ENCODE data around the gene SOX1. TPM values are rescaled to one million over a fixed set of nuclear protein-coding genes. Genes with fewer than 3 reads are reported as not detected.

Gene SOX1
- total RNA-seq, 1 donor from 2014 or later: 1.7 TPM

DNA sequence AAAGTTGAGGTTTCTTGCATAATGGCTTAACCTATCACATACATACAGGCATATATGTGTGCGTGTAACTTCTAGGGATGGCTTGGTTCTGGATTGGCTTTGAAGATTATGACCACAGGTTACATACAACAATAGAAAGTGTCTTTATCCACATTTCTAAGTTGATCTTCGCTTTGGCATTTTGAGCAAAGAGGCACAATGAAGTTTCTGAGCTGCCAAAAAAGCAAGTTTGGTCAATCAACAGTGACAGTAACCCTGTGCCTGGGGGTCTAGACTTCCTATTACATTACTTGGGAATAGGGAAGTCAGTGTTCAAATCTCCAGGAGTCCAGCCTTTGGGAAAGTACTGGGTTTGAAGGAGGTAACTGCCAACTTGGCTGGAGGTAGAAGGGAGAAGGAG is 3.1 kb upstream of the SOX1 start:
- H3K27ac Mint-ChIP-seq (ENCODE audit: unreplicated experiment): no peak overlapping the region
- TF ChIP-seq, protein P1, sequence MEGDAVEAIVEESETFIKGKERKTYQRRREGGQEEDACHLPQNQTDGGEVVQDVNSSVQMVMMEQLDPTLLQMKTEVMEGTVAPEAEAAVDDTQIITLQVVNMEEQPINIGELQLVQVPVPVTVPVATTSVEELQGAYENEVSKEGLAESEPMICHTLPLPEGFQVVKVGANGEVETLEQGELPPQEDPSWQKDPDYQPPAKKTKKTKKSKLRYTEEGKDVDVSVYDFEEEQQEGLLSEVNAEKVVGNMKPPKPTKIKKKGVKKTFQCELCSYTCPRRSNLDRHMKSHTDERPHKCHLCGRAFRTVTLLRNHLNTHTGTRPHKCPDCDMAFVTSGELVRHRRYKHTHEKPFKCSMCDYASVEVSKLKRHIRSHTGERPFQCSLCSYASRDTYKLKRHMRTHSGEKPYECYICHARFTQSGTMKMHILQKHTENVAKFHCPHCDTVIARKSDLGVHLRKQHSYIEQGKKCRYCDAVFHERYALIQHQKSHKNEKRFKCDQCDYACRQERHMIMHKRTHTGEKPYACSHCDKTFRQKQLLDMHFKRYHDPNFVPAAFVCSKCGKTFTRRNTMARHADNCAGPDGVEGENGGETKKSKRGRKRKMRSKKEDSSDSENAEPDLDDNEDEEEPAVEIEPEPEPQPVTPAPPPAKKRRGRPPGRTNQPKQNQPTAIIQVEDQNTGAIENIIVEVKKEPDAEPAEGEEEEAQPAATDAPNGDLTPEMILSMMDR (IDR thresholded peaks at IDR 0.05; ENCODE audit: unreplicated experiment): no peak
- no peaks in the 10 kb centered on the region for H3K36me3 Mint-ChIP-seq (ENCODE audit: low read depth, unreplicated experiment)
- H3K4me3 Mint-ChIP-seq (ENCODE audit: unreplicated experiment): no peak overlapping the region
- H3K4me1 Mint-ChIP-seq (ENCODE audit: unreplicated experiment): peaks cover 32% of the 10 kb centered on the region
- no peaks in the 10 kb centered on the region for H3K9me3 Mint-ChIP-seq (ENCODE audit: unreplicated experiment)
- peaks cover 29% of the 10 kb centered on the region for H3K27me3 Mint-ChIP-seq (ENCODE audit: unreplicated experiment)
- DNase-seq (ENCODE audit: low spot score): no peak

DNA sequence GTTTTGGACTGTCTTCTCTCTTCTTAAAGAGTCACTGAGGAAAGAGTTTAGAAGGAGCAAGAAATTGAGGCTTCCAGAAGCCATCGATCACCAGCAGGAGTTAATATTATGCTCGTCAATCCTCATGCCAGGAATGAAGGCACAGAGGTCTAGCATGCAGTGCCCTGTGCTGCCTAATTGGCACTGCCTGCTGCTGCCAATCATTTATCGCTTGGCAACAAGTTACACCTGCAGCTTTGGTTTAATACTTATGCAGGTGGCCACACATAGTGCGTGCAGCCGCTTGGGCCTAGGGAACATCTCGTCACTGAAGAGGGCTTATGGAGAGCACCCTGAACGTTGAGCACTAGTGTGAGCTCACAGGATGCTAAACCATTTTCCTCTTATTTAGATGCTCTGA is 2.7 kb upstream of the SOX1 start:
- H3K4me3 Mint-ChIP-seq (ENCODE audit: unreplicated experiment): no peak overlapping the region
- H3K9me3 Mint-ChIP-seq (ENCODE audit: unreplicated experiment): no peaks in the 10 kb centered on the region
- H3K27me3 Mint-ChIP-seq (ENCODE audit: unreplicated experiment): peaks cover 31% of the 10 kb centered on the region
- no peak for DNase-seq (ENCODE audit: low spot score)
- TF ChIP-seq, protein P1 (IDR thresholded peaks at IDR 0.05; ENCODE audit: unreplicated experiment): no peak
- no peak overlapping the region for H3K27ac Mint-ChIP-seq (ENCODE audit: unreplicated experiment)
- no peaks in the 10 kb centered on the region for H3K36me3 Mint-ChIP-seq (ENCODE audit: low read depth, unreplicated experiment)
- H3K4me1 Mint-ChIP-seq (ENCODE audit: unreplicated experiment): peaks cover 32% of the 10 kb centered on the region

DNA sequence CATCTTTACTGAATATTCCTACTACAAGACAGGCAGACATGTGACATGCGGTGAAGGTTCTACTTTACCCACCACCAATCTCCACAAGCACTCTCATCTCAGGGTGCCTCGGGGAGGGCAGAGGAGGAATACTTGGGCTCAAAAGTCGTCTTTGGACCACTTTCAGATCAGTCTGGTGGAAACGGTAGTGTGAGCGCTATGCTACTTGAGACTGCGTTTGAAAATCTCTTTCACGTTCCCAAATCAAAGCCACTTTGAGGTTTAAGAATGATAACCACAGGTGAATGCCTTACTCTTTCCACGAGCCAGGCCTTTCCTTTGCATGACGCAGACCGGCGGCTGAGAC is 1.5 kb upstream of the SOX1 start:
- Mint-ChIP-seq H3K27me3 (ENCODE audit: unreplicated experiment) (peaks cover 30% of the 10 kb centered on the region), H3K4me1 (ENCODE audit: unreplicated experiment) (peaks cover 28% of the 10 kb centered on the region), H3K27ac (ENCODE audit: unreplicated experiment) (no peak overlapping the region), H3K4me3 (ENCODE audit: unreplicated experiment) (peak overlapping the region; percentile 49), H3K9me3 (ENCODE audit: unreplicated experiment) (no peaks in the 10 kb centered on the region), H3K36me3 (ENCODE audit: low read depth, unreplicated experiment) (no peaks in the 10 kb centered on the region)
- TF ChIP-seq, protein P1 (IDR thresholded peaks at IDR 0.05; ENCODE audit: unreplicated experiment): no peak
- no peak for DNase-seq (ENCODE audit: low spot score)

DNA sequence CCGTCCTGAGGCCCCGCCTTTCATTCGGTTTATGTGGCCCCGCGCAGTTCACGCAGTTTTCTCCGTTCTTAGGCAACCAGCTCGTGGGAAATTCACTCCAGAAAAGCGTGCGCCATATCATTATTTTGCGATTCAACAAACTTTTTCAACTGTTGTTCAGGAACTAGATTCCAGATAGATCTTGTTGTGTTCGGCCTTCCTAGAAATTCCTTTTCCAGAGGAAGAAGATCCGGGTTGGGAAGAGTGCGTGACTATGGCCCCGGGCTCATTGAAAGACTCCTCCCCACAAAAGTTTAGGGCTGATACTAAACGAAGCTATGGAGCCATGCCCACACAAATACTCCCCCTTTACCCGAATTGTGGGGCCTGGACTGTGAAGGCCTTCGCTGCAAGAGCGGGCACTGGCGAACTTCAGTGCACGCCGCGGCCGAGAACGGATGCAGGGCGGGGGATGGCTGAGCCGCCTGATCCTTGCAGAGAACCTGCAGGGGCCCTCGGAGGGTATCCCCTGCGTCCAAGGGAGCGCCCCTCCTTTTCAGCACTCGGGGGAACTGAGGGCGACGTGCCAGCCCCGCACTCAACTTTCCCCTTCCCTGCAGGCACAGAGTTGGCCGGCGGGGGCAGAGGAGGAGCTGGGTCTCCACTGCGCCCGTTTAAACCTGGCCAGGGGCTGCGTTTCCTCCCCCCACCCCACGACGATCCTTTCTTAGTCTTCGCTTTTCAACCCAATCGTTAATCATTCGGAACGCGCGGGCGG is 904 bp upstream of the SOX1 start:
- DNase-seq (ENCODE audit: low spot score): no peak
- Mint-ChIP-seq H3K27me3 (ENCODE audit: unreplicated experiment) (peaks cover 29% of the 10 kb centered on the region), H3K4me1 (ENCODE audit: unreplicated experiment) (peaks cover 25% of the 10 kb centered on the region), H3K9me3 (ENCODE audit: unreplicated experiment) (no peaks in the 10 kb centered on the region), H3K27ac (ENCODE audit: unreplicated experiment) (no peak overlapping the region), H3K4me3 (ENCODE audit: unreplicated experiment) (peak overlapping the region; percentile 49), H3K36me3 (ENCODE audit: low read depth, unreplicated experiment) (no peaks in the 10 kb centered on the region)
- TF ChIP-seq, protein P1 (IDR thresholded peaks at IDR 0.05; ENCODE audit: unreplicated experiment): no peak

DNA sequence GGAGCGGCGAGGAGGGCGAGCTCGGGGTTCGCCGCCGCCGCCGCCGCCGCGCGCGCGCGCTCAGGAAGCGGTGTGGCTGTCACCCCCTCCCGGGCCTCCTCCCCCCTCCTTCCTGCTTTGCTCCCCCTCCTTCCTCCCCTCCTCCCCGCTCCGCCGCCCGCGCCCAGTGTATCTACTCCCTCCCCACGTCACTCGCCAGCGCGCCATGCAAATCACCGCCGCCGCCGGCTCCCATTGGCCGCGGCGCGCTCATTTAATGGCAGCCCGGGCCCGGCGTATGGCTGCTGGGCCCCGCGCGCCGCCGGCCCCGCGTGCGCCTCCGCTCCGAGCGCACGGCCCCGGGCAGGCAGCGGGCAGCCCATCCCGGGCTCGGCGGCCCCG is 335 bp upstream of the SOX1 start:
- Mint-ChIP-seq H3K27me3 (ENCODE audit: unreplicated experiment) (peaks cover 31% of the 10 kb centered on the region), H3K9me3 (ENCODE audit: unreplicated experiment) (no peaks in the 10 kb centered on the region), H3K27ac (ENCODE audit: unreplicated experiment) (no peak overlapping the region), H3K36me3 (ENCODE audit: low read depth, unreplicated experiment) (no peaks in the 10 kb centered on the region), H3K4me3 (ENCODE audit: unreplicated experiment) (no peak overlapping the region), H3K4me1 (ENCODE audit: unreplicated experiment) (peaks cover 26% of the 10 kb centered on the region)
- peak; percentile 67 for DNase-seq (ENCODE audit: low spot score)
- TF ChIP-seq, protein P1 (IDR thresholded peaks at IDR 0.05; ENCODE audit: unreplicated experiment): no peak

Data from endothelial cell (in vitro differentiated cells).